Measurements from ENCODE around the gene RALGAPA1. TPM values are rescaled to one million over a fixed set of nuclear protein-coding genes. Genes with fewer than 3 reads are reported as not detected.

The RALGAPA1 gene
- total and polyA plus RNA-seq, 2 experiments from 2014 or later: 21.9 to 27.3 TPM

DNA sequence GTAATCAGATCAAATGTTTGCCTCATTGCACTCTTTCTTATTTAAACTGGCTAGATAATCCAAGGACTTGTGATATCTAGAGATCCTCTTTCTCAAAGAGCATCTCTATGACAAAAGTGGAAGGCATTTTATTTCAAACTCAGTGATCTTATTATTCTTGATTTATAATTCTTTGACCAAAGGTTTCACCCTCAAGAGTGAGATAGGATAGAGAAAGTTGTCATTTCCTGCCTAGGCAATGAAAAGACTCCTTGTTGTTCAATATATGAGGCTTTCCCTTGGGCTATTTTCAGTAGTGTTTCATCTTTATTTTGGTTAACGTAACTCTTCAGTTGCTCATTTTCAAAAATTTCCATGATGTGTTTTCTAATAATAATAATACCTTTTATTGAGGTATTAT is 293.2 kb downstream of the RALGAPA1 start:
- Mint-ChIP-seq H3K9me3 (peaks cover 12% of the 10 kb centered on the region), H3K4me1 (no peaks in the 10 kb centered on the region), H3K27me3 (ENCODE audit: insufficient read depth, low read depth, poor library complexity) (no peaks in the 10 kb centered on the region), H3K27ac (no peak overlapping the region), H3K36me3 (ENCODE audit: low read depth) (no peaks in the 10 kb centered on the region; the same call in 2 of the 3 replicates), H3K4me3 (no peak overlapping the region)
- Histone ChIP-seq H3K4me1 (ENCODE audit: insufficient read depth) (no peaks in the 10 kb centered on the region), H3K27ac (ENCODE audit: low read depth) (no peak overlapping the region), H3K27me3 (ENCODE audit: insufficient read depth) (no peaks in the 10 kb centered on the region), H2AFZ (no peak overlapping the region), H3K79me2 (replicated peaks; ENCODE audit: insufficient read depth) (no peaks in the 10 kb centered on the region), H4K20me1 (replicated peaks; ENCODE audit: insufficient read depth) (no peaks in the 10 kb centered on the region), H3K36me3 (ENCODE audit: insufficient read depth) (no peaks in the 10 kb centered on the region), H3K4me2 (no peak overlapping the region), H3K4me3 (no peak overlapping the region), H3F3A (replicated peaks; ENCODE audit: low read depth) (no peaks in the 10 kb centered on the region), H3K9me2 (ENCODE audit: insufficient read depth) (no peaks in the 10 kb centered on the region)
- DNase-seq (ENCODE audit: low spot score): no peak
- TF ChIP-seq STAT1 (IDR thresholded peaks at IDR 0.05; ENCODE audit: unreplicated experiment) (no peak), POLR2AphosphoS5 (IDR thresholded peaks at IDR 0.05; ENCODE audit: low read depth) (no peak), EZH2phosphoT487 (IDR thresholded peaks at IDR 0.05; ENCODE audit: unreplicated experiment) (no peak), ZNF331 (CRISPR knock-in tag; IDR thresholded peaks at IDR 0.05; ENCODE audit: low read depth) (no peak), NANOG (IDR thresholded peaks at IDR 0.05; ENCODE audit: borderline replicate concordance) (no peak), EZH2 (IDR thresholded peaks at IDR 0.05; ENCODE audit: low read depth, unreplicated experiment) (no peak), JUNB (IDR thresholded peaks at IDR 0.05; ENCODE audit: unreplicated experiment) (no peak), ZNF114 (CRISPR knock-in tag; IDR thresholded peaks at IDR 0.05) (no peak)
- TF ChIP-seq, protein P1, sequence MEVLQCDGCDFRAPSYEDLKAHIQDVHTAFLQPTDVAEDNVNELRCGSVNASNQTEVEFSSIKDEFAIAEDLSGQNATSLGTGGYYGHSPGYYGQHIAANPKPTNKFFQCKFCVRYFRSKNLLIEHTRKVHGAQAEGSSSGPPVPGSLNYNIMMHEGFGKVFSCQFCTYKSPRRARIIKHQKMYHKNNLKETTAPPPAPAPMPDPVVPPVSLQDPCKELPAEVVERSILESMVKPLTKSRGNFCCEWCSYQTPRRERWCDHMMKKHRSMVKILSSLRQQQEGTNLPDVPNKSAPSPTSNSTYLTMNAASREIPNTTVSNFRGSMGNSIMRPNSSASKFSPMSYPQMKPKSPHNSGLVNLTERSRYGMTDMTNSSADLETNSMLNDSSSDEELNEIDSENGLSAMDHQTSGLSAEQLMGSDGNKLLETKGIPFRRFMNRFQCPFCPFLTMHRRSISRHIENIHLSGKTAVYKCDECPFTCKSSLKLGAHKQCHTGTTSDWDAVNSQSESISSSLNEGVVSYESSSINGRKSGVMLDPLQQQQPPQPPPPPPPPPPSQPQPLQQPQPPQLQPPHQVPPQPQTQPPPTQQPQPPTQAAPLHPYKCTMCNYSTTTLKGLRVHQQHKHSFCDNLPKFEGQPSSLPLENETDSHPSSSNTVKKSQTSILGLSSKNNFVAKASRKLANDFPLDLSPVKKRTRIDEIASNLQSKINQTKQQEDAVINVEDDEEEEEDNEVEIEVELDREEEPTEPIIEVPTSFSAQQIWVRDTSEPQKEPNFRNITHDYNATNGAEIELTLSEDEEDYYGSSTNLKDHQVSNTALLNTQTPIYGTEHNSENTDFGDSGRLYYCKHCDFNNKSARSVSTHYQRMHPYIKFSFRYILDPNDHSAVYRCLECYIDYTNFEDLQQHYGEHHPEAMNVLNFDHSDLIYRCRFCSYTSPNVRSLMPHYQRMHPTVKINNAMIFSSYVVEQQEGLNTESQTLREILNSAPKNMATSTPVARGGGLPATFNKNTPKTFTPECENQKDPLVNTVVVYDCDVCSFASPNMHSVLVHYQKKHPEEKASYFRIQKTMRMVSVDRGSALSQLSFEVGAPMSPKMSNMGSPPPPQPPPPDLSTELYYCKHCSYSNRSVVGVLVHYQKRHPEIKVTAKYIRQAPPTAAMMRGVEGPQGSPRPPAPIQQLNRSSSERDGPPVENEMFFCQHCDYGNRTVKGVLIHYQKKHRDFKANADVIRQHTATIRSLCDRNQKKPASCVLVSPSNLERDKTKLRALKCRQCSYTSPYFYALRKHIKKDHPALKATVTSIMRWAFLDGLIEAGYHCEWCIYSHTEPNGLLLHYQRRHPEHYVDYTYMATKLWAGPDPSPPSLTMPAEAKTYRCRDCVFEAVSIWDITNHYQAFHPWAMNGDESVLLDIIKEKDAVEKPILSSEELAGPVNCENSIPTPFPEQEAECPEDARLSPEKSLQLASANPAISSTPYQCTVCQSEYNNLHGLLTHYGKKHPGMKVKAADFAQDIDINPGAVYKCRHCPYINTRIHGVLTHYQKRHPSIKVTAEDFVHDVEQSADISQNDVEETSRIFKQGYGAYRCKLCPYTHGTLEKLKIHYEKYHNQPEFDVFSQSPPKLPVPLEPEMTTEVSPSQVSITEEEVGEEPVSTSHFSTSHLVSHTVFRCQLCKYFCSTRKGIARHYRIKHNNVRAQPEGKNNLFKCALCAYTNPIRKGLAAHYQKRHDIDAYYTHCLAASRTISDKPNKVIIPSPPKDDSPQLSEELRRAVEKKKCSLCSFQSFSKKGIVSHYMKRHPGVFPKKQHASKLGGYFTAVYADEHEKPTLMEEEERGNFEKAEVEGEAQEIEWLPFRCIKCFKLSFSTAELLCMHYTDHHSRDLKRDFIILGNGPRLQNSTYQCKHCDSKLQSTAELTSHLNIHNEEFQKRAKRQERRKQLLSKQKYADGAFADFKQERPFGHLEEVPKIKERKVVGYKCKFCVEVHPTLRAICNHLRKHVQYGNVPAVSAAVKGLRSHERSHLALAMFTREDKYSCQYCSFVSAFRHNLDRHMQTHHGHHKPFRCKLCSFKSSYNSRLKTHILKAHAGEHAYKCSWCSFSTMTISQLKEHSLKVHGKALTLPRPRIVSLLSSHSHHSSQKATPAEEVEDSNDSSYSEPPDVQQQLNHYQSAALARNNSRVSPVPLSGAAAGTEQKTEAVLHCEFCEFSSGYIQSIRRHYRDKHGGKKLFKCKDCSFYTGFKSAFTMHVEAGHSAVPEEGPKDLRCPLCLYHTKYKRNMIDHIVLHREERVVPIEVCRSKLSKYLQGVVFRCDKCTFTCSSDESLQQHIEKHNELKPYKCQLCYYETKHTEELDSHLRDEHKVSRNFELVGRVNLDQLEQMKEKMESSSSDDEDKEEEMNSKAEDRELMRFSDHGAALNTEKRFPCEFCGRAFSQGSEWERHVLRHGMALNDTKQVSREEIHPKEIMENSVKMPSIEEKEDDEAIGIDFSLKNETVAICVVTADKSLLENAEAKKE (CRISPR knock-in tag; IDR thresholded peaks at IDR 0.05): no peak
- TF ChIP-seq, protein P2, sequence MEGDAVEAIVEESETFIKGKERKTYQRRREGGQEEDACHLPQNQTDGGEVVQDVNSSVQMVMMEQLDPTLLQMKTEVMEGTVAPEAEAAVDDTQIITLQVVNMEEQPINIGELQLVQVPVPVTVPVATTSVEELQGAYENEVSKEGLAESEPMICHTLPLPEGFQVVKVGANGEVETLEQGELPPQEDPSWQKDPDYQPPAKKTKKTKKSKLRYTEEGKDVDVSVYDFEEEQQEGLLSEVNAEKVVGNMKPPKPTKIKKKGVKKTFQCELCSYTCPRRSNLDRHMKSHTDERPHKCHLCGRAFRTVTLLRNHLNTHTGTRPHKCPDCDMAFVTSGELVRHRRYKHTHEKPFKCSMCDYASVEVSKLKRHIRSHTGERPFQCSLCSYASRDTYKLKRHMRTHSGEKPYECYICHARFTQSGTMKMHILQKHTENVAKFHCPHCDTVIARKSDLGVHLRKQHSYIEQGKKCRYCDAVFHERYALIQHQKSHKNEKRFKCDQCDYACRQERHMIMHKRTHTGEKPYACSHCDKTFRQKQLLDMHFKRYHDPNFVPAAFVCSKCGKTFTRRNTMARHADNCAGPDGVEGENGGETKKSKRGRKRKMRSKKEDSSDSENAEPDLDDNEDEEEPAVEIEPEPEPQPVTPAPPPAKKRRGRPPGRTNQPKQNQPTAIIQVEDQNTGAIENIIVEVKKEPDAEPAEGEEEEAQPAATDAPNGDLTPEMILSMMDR (conservative IDR thresholded peaks at IDR 0.05; ENCODE audit: low read depth in 2 of 2): no peak
- TF ChIP-seq, protein P3, sequence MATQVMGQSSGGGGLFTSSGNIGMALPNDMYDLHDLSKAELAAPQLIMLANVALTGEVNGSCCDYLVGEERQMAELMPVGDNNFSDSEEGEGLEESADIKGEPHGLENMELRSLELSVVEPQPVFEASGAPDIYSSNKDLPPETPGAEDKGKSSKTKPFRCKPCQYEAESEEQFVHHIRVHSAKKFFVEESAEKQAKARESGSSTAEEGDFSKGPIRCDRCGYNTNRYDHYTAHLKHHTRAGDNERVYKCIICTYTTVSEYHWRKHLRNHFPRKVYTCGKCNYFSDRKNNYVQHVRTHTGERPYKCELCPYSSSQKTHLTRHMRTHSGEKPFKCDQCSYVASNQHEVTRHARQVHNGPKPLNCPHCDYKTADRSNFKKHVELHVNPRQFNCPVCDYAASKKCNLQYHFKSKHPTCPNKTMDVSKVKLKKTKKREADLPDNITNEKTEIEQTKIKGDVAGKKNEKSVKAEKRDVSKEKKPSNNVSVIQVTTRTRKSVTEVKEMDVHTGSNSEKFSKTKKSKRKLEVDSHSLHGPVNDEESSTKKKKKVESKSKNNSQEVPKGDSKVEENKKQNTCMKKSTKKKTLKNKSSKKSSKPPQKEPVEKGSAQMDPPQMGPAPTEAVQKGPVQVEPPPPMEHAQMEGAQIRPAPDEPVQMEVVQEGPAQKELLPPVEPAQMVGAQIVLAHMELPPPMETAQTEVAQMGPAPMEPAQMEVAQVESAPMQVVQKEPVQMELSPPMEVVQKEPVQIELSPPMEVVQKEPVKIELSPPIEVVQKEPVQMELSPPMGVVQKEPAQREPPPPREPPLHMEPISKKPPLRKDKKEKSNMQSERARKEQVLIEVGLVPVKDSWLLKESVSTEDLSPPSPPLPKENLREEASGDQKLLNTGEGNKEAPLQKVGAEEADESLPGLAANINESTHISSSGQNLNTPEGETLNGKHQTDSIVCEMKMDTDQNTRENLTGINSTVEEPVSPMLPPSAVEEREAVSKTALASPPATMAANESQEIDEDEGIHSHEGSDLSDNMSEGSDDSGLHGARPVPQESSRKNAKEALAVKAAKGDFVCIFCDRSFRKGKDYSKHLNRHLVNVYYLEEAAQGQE (IDR thresholded peaks at IDR 0.05; ENCODE audit: unreplicated experiment): no peak
- ATAC-seq: no peak

Data from GM23338 (cell line).